ENCODE results near the gene LINC00237.

LINC00237 gene

GRCh38 chr20:21125072-21125848 lies 19.1 kb upstream of the LINC00237 start:
- DNase-seq (ENCODE audit: low read depth): no peak

GRCh38 chr20:21124190-21124589 lies 18.0 kb upstream of the LINC00237 start:
- DNase-seq (ENCODE audit: low read depth): no peak

GRCh38 chr20:21118782-21119181 lies 12.6 kb upstream of the LINC00237 start:
- DNase-seq (ENCODE audit: low read depth): no peak

- no peak for DNase-seq (ENCODE audit: low read depth)
Measured at GRCh38 chr20:21118138-21118537, 12.0 kb upstream of the LINC00237 start.

DNA sequence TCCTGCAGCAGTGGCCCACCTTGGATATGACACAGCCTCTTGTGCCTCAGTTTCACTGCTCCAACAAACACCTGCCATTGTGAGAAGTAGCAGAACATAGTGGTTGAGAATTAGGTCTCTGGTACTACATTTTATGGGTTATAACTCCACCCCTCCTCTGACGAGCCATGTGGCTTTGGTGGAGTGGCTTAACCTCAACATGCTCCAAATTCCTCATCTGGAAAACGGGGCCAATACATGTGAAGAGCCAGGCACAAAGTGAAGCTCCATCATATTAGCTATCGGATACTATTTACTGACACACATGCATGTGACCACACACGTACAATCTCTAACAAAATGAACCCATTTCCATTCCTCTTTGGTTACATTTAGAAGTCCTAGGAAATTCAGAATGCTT lies 11.4 kb upstream of the LINC00237 start:
- DNase-seq (ENCODE audit: low read depth): no peak

DNA sequence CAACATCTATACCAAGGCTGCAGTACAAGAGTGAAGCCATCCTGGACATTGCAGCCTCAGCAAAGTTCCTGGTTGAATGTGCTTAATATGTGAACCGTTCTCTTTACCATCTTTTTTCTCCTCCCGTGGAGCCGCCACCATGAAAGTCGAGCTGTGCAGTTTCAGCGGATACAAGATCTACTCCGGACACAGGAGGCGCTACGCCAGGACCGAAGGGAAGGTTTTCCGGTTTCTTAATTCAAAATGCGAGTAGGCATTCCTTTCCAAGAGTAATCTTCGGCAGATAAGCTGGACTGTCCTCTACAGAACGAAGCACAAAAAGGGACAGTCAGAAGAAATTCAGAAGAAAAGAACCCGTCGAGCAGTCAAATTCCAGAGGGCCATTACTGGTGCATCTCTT lies 8.4 kb upstream of the LINC00237 start:
- DNase-seq (ENCODE audit: low read depth): no peak

DNA sequence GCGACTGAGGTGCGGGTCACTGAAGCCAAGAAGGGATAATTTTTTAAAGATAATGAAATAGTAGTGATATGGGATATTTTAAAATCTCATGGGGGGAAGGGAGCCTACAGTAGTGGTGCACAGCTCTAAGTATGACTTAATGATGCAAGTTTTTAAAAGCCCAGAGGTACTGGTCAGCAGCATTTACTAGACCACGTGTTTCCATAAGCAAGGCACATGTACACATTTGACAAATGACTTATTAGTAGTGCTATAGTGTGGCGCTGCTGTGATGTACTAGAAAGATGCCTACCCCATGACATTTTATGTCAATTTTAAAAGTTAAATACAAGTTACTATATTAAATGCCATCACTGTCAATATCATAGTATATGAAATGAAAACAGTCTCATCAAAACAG lies 7.5 kb upstream of the LINC00237 start:
- no peak for DNase-seq (ENCODE audit: low read depth)

DNA sequence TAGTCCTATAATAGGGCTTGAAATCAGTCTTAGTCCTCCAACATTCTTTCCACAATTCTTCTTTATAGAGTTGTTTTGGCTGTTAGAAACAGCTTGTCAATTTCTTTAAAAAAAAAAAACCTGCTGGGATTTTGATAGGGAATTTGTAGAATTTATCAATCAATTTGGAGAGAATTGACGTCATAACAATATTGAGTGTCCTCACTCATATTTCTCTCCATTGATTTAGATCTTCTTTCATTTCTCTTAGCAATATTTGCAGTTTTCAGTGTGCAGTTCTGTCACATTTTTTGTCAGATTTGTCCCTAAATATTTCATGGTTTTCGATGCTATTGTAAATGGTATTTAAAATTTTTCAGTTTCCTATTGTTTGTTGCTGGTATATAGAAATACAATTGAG lies 5.3 kb upstream of the LINC00237 start:
- no peak for DNase-seq (ENCODE audit: low read depth)

DNA sequence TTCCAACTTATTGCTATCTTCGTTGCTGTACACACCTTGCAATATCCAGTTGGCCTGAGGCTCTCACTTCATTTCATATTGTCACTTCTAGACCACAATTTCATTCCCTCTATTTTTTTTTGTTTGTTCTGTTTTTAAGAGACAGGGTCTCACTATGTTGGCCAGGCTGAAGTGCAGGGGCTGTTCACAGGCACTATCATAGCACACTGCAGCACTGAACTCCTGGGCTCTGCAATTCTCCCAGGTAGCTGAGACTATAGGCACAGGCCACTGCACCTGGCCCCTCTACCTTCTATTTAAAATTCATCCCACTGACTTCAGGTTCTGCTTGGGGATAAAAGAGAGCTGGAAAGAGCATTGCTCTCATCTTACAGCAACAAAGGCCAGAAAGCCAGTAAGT lies 4.7 kb upstream of the LINC00237 start:
- no peak for DNase-seq (ENCODE audit: low read depth)

- DNase-seq (ENCODE audit: low read depth): no peak
Measured at GRCh38 chr20:21109144-21109543, 3.0 kb upstream of the LINC00237 start.

DNA sequence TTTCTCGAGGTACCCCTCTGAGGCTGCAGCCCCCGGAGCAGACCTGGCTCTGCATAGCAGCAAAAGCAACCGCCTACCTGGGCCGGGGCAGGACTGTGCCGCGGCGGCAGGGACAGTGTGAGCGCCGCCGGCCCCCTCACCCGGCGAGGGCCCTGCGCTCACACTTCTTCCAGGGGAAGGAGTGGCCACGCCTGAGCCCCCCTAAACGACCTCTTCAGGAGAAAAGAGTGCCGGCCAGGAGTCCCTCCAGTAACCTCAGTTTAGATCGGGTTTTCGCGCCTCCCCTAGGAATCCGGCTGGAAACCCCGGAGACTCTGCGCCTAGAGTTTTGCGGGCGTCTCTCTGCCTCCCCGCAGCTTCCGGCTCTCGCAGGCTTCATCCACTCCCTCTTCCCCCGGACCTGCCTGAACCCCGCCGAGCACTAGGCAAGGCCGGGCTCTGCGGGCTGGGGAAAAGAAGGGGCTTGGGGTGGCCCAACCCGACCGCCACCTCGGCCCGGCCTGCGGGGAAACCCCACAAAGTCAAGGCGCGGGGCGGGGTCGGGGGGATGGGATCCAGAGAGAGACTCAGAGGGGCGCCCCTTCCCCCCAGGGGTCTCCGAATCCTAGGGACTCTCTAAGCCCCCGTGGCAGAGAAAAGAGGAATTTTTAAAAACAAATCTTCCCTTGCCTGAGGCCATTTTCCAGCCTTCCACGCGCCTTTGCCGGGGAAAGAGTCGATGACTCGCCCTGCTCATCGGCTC lies 558 bp downstream of the LINC00237 start:
- DNase-seq (ENCODE audit: low read depth): no peak

GRCh38 chr20:21104921-21105320 lies 1.2 kb downstream of the LINC00237 start:
- no peak for DNase-seq (ENCODE audit: low read depth)

DNA sequence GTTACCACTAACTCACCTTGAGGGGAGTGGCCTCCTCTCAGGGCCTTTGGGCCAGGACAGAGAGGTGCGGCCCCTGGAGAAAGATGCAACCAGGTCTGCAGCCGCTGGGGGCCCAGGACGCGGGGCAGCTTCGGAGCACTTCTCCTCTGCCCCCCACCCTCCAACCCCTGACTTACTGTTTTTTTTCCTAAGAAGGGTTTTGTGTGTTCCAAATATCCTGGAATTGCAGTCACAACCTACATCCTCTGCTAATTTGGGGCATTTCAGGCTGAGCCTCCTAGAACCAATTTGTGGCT lies 1.7 kb downstream of the LINC00237 start:
- DNase-seq (ENCODE audit: low read depth): no peak

GRCh38 chr20:21103582-21104465 lies 2.3 kb downstream of the LINC00237 start:
- no peak for DNase-seq (ENCODE audit: low read depth)

DNA sequence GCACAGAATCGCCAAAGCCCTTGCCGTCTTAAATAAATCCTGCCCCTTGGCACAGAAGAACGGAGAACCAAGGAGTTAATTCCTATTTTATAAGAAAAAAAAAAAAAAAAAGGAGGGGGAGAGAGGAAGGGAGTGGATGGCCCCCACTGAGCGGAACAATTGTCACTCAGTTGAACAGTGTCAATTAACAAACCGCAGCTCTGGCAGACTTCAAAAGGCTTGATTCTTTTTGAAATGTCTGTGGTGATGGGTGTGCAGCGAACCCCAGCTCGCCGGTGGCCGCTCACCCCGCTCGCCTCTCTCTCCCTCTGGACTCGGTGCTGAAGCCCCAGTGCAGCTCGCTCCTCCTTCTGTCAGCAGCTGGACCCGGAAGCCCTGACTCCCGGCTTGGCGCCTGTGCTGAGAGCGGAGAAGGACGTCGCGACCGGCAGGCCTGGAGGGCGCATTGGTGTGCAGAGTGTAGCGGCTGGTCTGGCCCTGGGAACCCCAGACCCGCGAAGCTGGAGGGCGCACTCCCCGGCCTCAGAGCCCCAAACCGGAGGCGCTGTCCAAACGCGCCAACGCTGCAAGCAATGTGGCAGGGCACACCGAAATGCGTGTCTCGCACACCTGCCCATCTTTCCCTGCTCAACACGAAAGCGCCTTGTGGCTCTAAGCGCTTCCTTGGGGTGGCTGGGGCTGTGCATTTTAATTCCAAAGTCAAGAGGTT lies 3.4 kb downstream of the LINC00237 start:
- DNase-seq (ENCODE audit: low read depth): no peak

DNA sequence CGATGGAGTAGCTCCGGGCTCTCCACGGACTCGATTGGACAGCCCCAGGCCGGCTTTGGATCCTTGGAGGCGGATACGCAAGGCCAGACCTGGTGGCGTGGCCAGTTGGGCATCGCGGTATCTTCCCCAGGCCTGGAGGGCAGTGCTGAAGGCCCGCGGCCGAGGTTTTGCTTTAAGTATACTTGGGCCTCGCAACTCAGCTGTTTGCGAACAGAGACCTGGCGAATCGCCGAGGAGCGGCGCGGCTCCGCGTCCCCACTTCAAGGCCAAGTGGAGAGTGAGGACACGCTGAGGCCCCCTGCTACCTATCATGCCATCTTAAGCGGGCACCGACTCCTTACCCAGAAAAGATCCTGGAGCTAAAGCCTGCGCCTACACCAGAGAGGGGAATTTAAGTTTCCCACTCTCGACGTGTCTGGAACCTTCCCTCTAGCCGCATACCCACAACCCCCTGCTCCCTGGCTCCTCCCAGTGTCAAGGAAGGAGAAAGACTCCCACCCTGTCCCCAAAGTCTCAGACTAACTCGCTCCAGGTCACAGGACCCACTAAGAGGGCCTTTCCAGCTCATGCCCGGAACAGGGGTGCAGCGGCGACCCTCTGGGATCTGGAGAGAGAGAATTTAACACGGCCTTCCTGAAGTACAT lies 4.1 kb downstream of the LINC00237 start:
- no peak for DNase-seq (ENCODE audit: low read depth)

- no peak for DNase-seq (ENCODE audit: low read depth)
Measured at GRCh38 chr20:21101453-21101931, 4.7 kb downstream of the LINC00237 start.

- no peak for DNase-seq (ENCODE audit: low read depth)
Measured at GRCh38 chr20:21100578-21101452, 5.3 kb downstream of the LINC00237 start.

GRCh38 chr20:21099751-21100577 lies 6.2 kb downstream of the LINC00237 start:
- DNase-seq (ENCODE audit: low read depth): no peak

Measured in stimulated activated CD8-positive, alpha-beta memory T cell treated with anti-CD3 and anti-CD28 coated beads, Interleukin-15, amount 100 ng/mL, for 24 hours (primary cell).